RPMI7951 (cell line): ENCODE measurements around the gene HNRNPU. TPM values are rescaled to one million over a fixed set of nuclear protein-coding genes. Genes with fewer than 3 reads are reported as not detected.

Experiments used
- DNase-seq: peaks from one replicate; pipeline ENCODE4 v3.0.0-alpha.2; 2012; ENCODE audit warnings: low read depth
- total RNA-seq: library from RNA; depleted of rRNA; stranded (reverse); fragments of >200 nt; shearing (Covaris generic); gene quantifications from 2 replicates; pipeline ENCODE4 v1.2.3, GENCODE V29; 2014

The HNRNPU gene
- total RNA-seq, 1 experiment from 2014 or later: 226 TPM

DNA sequence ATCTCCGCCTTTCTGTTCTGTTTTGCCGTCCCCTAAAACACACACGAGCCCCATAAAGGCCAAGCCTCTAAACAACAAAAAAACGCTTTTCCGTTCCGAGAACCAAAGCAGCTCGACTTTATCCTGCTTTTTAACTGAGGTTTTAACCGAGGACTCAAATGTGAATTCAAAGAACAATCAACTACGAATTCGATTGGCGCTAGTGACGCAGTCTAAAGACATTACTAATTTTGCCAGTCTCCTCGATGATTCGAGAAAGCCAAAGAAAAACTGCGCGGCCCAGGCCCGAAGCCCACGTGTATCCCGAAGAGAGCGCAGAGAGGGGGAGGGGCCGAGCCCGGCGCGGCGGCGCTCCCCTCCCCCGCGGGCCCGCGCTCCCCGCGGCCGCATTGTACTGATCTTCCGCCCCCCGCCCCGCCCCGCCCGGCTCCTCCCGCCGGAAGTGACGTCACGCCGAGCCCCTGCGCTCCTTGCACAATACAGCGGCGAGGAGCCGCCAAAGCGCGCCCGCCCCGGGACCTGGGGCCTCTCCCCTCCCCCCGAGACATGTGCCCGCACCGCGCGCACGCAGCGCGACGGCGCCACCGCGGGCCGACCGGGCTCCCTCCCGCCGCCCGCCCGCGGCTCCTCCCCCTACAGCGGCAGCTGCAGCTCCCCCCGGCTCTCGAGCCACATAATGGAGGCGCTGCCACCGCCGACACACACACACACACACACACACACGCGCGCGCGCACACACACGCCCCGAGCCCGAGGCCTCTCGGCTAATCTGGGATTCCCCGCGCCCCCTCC, 1.4 kb downstream of the HNRNPU start:
- DNase-seq: peak; percentile 91

DNA sequence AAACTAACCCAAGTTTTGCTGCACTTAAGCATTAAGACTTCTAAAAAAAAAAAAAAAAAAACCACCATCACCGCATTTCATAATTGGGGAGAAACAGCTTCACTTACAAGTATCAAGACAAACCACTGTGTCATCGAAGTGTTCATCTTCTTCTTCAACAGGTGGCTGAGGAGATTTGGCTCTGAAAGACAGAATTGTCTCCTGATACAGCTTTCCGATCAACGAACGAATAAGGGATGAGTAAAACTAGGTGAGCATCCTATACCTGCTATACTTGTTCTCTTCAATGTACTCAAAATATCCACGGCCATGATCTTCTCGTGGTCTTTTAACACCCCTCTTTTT, 2.0 kb downstream of the HNRNPU start:
- DNase-seq: no peak

DNA sequence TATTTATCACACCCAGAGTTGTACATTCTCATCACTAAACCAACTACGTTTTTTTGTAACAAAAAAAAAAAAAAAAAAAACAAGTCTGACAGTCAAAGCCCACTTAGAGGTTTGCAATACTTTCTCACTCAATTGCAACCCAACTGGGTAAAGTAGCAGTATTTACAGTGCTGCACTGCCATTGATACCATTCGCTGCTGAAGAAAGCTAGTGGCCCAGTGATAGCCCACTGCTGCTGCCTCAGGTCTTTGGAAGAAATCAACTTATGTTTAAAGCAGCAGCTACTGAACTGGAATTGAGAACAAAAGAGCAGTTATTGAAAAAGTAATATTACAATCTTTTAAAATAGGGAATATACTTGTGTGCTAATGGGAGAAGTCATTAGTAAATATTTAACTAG, 2.7 kb downstream of the HNRNPU start:
- DNase-seq: no peak

DNA sequence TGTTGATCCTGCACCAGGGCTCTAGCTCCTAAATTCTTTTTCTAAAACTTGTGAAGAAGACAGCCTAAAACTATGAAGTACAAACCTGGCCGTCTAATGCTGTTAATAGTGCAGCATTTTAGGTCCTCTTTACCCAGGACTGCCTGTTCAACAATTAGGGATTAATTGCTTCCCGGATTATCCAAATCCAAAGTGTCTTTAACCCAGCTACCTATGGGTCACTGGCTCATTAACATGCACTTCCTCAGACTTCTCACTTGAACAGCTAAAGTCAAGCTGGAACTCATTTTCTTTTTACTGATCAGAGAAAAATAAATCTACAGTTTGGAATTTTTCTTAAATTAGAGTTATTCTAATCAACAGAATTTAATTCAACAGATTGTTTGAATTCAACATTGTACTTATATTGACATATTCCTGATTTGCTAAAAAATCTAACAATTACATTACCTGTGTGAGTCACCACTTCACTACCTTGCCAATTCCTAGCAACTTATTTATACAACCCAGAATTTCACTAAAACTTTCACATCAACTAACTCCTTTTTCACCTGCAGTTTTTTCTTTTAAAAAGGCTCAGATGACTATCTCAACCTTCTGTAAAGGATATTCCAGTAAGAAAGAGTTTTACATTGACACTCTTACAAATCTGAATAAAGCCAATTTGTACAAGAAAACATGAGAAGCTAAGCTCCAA, 3.3 kb downstream of the HNRNPU start:
- no peak for DNase-seq

DNA sequence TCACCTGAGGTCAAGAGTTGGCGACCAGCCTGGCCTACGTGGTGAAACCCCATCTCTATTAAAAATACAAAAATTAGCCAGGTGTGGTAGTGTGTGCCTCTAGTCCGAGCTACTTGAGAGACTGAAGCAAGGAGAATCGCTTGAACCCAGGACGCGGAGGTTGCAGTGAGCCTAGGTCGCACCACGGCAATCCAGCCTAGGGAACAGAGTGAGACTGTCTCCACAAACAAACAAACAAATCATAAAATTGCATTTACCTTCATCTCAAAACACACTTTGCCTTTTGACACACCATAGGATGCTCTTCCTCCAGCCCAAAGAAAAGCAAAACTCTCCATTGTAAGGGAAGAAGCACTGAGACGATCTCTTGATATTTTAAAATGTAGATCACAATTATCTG, 4.3 kb downstream of the HNRNPU start:
- no peak for DNase-seq

DNA sequence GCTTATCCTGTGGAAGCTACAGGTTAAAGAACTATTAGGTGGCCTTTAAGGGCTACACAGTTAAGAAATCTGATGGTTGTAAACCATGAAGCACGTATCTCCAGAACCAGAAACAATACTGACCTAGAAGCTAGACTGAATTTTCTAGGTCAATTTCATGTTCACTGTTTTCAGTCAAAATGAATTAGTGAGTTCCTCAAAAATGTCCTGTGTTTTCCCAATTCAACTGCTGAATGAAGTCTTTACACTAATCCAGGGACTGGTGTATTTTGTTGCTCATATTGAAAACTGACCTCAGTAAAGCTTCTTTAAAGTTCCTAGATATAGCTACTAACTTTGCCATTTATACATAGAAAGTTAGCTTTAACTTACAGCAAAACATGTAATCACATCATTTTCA, 6.0 kb downstream of the HNRNPU start:
- DNase-seq: no peak

DNA sequence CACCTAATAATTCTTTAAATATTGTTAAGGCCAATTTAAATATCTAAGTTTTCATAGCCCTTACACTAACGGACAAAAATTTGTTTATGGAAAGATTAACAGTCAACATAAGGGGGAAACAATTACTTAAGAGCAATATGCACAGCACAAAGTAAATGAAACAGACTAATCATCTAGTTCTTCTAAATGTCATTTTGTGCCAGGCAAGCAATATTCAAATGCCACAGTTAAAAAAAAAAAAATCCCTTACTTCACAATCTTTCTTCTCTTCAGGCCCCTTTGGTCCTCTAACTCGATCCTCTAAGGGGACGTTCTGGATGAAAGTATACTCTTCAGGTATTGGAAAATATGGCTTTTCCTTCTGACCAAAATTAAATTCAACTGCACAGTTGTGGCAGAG, 6.6 kb downstream of the HNRNPU start:
- no peak for DNase-seq

DNA sequence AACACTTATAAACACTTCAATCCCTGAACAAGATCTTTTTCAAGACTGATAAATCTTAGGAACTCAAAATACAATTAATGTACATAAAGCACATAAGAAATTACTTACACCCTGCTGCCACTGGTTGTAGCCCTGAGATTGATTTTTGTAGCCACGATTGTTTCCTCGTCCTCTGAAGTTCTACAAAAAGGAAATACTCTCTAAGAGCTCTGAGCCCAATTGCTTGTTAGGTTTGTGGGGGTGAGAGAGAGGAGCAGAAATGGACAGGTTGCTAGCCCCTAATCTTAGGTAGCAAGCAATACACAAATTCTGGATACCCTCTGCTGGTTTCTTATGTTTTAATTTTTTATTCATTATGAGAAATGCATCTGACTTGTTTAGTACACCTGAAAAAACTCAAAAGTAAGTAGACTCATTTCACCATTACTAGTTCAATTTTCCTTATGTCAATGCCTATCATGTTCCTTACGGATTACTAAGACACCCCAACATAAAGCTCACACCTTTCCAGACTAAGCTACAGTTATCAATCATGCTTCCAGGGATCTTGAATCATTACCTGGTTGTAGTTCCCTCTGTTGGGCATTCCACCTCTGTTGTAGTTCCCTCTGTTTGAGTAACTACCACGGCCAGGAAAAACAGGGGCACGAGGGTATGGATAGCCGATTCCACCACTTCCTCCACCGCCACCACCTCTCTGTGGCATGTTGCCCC, 9.3 kb downstream of the HNRNPU start:
- no peak for DNase-seq

DNA sequence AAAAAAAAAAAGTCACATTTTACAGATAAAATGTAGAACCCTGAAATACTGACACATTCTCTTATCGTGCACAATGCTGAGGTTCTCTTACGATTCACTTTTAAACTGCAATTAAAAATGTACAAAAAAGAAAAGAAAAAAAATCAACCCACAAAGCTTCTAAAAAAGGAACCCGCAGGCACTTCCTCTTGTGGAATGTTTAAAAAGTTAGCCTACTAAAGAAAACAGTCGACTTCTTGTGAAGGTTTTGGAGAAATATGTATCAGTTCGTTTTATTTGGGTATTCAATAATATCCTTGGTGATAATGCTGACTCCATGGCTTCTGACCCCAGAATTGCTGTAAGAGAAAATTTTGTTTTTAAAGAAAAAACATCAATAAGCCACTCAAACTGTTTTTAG, 10.2 kb downstream of the HNRNPU start:
- DNase-seq: no peak

DNA sequence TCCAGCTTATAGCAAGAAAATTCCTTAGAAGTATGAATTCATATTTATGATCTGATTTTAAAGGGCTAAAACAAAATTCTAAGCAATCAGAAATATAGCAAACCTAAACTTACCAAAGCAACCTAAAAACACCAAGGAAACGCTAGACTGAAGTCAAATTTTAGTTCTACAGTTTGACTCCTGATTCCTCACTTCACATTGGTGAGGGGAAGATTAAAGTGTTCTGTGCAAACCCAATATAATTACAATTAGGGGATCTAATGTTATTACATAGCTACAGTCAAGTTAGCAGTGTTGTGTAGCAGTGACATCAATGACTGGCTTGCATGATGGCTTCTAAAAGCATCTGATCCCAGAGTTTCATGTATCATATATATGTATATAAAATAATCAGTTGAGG, 11.6 kb downstream of the HNRNPU start:
- DNase-seq: no peak

DNA sequence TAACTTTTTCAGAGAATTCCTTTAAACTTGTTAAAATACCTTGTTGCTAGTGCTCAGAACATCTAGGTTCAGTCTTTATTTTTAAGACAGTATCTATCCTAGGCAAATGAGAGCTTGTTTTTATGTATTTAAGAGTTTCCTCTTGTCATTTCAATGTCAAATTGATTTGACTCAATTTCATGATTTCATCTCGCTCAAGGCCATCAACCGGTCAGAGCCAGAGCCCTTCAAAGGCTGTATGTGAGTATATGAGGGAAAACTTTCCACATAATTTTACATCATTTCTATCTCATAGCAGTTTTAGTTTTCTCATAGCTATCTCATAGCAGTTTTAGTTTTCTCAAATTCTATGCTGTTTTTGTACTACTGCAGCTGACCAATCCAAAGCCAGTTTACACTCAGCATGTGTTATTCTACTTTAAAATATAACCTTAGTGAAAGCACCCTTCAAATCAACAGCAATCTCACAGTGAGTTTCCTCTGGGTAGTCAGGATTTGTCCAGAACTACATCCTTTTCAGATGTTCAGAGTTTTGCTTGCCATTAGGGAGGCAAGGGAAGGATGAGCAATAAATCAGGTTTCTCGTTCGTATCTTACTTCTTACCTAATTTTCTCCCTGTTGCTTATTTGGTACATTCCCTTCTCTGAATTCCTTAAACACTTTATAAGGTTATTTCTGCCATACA, 12.7 kb downstream of the HNRNPU start:
- no peak for DNase-seq

DNA sequence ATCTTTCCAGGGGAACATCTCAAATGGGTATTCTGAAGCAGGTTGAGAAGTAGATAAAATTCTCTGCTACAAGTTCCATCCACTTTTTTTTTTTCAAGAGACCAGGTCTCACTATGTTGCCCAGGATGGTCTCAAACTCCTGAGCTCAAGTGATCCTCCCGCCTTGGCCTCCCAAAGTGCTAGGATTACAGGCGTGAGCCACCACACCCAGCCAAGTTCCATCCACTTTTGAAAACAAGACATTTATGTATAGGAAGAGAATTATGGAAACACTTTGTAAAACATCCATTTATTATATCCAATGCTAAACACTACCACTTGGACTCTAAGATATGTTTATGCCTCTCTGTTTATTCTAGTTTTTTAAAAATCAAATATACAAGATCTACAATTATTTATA, 13.4 kb downstream of the HNRNPU start:
- no peak for DNase-seq

DNA sequence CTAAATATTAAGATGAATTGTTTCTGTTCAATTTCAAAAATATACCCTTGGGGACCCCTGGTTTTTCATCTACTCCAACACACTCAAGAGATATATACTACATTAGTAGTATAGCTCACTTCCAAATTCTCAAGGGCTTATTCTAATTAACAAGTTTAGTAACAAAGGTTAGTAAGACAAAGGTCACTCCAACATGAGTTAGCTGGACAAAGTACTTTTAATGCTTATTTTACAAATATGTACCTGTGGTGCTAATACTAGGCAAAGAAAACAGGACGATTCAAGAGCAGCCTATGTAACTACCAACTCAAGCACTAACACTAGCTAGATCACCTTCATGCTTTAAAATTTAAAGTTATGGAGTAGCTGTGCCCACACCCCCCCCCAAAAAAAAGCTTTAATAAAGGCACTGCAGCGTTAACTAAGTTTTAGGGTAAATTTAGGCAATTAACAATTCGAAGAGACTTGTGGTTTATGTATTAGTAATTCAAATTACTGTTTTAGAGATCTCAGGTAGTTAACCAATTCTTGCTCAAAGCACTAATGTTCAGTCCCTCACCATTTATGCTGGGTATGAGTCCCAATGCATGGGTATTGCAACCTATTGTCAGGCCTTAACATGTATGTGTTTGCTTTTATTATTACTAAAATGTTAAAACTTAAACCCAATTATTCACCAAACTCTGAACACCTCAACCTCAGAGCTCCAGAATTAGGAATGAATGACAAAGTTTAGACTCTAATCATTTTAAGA, 14.1 kb downstream of the HNRNPU start:
- no peak for DNase-seq

DNA sequence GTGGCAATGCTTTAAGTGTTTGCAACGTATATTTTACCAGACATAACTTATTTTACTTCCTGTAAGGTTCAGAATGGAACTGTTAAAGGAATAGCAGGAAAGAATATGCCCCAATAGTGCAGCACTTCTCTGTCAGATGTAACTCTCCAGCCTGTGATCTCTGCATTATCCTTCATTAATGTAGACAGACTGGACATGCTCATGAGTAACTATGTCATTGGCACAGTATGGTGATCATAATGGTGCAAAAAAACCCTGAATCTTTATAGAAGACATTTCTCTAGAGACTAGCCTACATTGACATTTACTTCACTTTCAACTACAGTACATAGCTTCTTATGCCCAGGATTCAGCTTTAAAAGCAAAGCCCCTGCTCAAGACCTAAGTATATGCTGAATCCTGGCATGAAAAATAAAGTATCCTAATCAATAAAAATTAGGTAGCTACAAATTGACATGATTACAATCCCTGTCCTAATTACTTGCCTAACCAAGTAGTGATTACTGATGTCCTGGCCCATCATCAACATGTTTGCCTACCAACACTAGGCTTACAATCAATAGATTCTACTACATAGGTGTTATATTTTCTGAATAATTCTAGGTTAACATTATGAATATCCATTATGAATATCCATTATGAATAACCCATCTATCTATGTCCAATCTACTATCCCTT, 15.0 kb downstream of the HNRNPU start:
- DNase-seq: no peak

DNA sequence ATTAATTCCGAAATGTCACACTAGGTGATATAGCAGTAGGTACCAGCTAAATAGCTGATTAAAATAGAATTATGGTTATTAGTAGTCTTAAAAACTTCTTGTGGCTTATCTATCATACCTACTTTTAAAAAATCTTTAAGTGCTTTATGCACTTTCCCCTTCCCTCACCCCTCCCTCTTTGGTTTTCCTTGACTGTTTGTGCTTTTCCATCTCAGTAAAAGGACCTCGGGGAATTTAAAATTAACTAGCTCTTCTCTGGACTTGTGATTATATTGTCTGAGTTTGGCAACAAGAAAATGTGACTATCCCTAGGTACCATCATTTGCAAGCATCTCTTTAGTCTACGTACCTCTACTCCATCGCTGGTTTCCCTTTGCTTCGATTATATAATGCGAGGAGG, 17.7 kb downstream of the HNRNPU start:
- DNase-seq: no peak

DNA sequence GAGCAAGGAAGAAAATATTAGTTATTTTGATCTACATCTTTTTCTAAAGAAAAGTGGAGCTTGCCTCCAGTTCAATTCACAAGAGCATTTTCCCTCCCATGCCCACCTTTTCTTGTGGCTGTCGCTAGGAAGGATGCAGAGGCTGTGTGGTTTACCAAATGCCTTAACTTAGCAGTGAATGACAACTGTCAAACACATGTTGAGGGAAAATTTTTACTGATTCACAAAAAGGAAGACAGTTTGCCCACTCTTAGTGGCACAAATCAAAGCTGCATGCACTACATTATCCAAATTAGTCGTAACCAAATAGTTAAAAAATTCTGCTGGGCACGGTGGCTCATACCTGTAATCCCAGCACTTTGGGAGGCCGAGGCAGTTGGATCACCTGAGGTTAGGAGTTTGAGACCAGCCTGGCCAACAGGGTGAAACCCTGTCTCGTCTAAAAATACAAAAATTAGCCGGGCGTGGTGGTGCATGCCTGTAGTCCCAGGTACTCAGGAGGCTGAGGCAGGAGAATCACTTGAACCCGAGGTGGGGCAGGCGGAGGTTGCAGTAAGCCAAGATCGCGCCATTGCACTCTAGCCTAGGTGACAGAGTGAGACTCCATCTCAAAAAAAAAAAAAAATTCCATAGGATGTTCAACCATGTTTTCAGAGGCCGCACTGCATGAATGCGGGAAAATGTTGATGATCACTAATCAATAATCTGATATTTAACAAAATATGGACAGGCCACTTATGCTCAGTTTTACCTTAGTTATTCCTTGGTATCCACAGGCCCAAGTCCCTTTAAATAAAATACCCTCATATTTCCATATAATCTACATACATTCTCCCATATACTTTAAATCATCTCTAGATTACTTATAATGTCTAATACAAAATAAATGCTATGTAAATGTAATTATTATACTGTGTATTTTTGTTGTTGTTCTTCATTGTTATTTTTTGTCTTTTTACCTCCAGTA, 19.9 kb downstream of the HNRNPU start:
- DNase-seq: no peak

DNA sequence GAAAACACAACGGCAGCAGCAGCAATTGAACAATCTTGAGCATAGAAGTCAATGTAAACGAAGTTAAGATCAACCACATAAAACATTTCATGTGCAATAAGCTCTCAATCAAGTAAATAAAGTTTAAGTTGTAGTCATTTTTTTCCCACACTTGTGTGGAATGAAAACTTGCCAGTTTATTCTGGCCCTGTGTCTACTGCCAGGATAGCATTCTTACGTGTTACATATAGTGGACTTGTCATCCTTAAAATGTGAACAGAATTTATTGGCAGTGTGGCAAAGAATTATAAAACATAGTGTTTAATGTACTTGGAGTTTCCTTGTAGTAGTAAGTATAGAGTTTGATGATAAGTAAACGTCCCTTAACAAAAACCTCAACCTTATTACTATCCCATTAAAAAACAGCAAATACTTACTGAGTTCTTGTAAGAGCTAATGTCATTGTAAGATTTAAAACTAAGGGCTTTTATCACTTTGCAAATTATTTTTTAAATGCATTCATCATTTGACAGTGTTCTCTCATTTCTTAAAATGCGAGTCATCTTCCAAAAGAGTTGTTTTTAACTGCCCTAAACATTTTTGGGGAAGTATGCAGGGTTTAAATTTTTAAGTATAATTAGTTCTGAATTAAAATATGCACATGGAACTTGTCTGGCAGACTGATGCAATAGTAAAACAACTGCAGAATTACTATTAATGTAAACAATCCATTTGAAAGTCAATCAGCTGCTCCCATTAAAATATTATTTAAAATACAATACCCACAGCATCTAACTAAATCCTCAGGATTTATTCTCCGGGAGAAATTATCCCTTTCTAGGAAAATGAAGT, 21.0 kb downstream of the HNRNPU start:
- DNase-seq: no peak

DNA sequence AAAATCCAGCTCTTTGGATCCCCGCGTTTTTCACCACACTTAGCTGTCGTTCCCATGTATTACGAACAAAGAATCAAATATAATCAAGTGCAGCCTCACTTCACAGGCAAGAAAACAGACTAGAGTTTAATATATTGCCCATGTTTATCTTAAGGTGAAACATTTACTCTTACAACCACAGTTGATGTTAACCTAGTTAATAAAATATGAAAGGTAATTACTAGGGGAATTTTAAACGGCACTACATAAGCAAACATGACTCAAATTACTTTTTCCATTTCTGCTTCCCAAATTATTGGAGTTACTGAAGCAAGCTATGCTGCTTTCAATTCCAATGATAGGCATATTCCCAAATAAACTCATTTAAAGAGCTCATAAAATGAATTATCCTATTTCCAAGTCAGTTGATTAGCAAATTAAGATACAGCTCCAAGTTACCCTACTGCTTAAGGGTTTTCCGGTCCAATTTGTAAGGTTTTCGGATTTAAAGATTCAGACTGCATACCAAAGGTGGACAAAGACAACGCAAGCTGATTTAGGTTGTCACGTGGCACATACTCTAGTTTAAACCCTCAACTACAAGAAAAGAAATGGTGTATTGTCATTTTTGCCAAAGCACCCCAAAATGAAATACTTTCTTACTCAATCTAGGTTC, 22.9 kb downstream of the HNRNPU start:
- no peak for DNase-seq
